ENCODE measurements around the gene TMEM248. TPM values are rescaled to one million over a fixed set of nuclear protein-coding genes. Genes with fewer than 3 reads are reported as not detected.
"Not testable (repeated sequence)": the region's sequence is repeated elsewhere in the genome, so short reads cannot be mapped to it uniquely, and the experiment has no call there.

Gene TMEM248
- total RNA-seq, 2 donors from 2014 or later = 61.9 to 111 TPM

DNA sequence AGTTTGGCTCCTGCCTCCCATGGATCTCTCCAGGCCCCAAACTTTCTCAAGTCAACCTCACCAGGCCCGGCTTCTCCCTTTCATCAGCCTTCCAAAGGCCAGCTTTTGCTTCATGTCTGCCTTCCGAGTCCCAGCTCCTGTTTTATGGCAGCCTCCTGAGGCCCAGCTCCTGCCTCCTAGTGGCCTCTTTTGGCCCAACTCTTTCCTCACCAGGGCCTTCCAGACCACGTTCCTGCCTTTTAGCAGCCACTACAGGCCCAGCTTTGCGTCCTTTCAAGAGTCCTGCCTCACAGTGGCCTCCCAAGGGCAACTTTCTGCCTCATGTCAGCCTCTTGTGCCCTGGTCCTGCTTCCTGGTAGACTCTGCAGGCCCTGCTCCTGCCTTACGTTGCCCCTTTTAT is 15.3 kb upstream of the TMEM248 start:
- H3K9me3 ChIP-seq = no peaks in the 10 kb centered on the region
- TF ChIP-seq, protein P1, sequence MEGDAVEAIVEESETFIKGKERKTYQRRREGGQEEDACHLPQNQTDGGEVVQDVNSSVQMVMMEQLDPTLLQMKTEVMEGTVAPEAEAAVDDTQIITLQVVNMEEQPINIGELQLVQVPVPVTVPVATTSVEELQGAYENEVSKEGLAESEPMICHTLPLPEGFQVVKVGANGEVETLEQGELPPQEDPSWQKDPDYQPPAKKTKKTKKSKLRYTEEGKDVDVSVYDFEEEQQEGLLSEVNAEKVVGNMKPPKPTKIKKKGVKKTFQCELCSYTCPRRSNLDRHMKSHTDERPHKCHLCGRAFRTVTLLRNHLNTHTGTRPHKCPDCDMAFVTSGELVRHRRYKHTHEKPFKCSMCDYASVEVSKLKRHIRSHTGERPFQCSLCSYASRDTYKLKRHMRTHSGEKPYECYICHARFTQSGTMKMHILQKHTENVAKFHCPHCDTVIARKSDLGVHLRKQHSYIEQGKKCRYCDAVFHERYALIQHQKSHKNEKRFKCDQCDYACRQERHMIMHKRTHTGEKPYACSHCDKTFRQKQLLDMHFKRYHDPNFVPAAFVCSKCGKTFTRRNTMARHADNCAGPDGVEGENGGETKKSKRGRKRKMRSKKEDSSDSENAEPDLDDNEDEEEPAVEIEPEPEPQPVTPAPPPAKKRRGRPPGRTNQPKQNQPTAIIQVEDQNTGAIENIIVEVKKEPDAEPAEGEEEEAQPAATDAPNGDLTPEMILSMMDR (IDR thresholded peaks at IDR 0.05) = no peak
- no peak for DNase-seq (ENCODE audit: low spot score)
- H3K4me1 ChIP-seq = no peaks in the 10 kb centered on the region
- no peak overlapping the region for H3K4me3 ChIP-seq
- no peaks in the 10 kb centered on the region for H3K27me3 ChIP-seq
- H3K27ac ChIP-seq = no peak overlapping the region
- H3K36me3 ChIP-seq = no peaks in the 10 kb centered on the region

DNA sequence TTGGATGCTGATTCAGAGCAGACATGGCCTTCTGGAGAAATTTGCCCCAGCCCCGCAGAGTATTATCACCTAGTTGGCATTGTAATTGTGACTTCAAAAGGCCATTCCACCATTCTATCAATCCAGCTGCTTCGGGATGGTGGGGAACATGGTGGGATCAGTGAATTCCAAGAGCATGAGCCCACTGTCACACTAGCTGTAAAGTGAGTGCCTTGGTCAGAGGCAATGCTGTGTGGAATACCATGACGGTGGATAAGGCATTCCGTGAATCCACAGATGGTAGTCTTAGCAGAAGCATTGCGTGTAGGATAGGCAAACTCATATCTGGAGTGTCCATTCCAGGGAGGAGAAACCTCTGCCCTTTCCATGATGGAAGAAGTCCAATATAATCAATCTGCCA is 13.3 kb upstream of the TMEM248 start:
- TF ChIP-seq, protein P1 (IDR thresholded peaks at IDR 0.05) = no peak
- Histone ChIP-seq H3K4me1 (no peaks in the 10 kb centered on the region), H3K27ac (no peak overlapping the region), H3K9me3 (no peaks in the 10 kb centered on the region), H3K36me3 (no peaks in the 10 kb centered on the region), H3K27me3 (no peaks in the 10 kb centered on the region), H3K4me3 (no peak overlapping the region)
- no peak for DNase-seq (ENCODE audit: low spot score)

DNA sequence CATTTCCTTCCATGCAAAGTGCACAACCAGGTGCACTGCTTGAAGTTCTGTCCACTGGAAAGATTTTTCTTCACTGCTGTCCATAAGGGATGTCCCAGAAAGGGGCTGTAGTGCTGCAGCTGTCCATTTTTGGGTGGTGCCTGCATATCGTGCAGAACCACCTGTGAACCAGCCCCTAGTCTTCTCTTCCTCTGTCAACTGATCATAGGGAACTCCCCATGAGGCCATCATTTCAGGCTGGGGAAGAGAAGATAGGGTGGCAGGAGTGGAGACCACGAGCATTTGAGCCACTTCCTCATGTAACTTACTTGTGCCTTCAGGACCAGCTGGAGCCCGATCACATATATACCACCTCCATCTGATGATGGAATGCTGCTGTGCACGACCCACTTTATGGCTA is 12.4 kb upstream of the TMEM248 start:
- DNase-seq (ENCODE audit: low spot score); H3K4me1 ChIP-seq; H3K27me3 ChIP-seq; H3K36me3 ChIP-seq; H3K4me3 ChIP-seq; H3K27ac ChIP-seq; H3K9me3 ChIP-seq: not testable (repeated sequence)

DNA sequence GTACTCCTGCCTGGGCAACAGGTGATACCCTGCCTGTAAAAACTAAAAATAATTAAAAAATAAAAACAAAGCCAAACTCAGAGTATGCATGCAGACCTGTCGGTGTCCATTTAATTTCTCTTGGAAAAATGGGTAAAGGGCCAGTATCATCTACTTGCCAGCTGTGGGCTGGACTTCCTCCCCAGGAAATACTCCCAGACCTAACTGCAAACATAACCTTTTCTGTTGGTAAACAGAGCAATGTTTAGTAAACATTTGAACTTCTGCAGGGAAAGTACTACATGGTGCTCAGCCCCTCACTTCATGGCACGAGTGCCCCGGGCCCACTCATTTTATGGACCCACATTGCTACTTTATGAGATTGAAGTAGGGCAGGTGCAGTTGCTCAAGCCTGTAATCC is 10.2 kb upstream of the TMEM248 start:
- no peaks in the 10 kb centered on the region for H3K27me3 ChIP-seq
- TF ChIP-seq, protein P1 (IDR thresholded peaks at IDR 0.05) = no peak
- no peak overlapping the region for H3K4me3 ChIP-seq
- H3K9me3 ChIP-seq = no peaks in the 10 kb centered on the region
- no peak for DNase-seq (ENCODE audit: low spot score)
- no peak overlapping the region for H3K27ac ChIP-seq
- no peaks in the 10 kb centered on the region for H3K4me1 ChIP-seq
- H3K36me3 ChIP-seq = no peaks in the 10 kb centered on the region

DNA sequence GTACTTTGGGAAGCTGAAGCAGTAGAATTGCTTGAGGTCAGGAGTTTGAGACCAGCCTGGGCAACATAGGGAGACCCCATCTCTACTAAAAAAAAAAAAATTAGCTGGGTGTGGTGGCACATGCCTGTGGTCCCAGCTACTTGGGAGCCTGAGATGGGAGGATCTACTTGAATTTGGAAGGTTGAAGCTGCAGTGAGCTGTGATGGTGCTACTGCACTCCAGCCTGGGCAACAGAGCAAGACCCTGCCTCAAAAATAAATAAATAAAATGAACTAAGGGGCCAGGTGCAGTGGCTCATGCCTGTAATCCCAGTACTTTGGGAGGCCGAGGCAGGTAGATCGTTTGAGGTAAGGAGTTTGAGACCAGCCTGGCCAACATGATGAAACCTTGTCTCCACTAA is 9.8 kb upstream of the TMEM248 start:
- H3K4me3 ChIP-seq; H3K4me1 ChIP-seq; H3K36me3 ChIP-seq; H3K9me3 ChIP-seq; H3K27ac ChIP-seq; H3K27me3 ChIP-seq; DNase-seq (ENCODE audit: low spot score): not testable (repeated sequence)

DNA sequence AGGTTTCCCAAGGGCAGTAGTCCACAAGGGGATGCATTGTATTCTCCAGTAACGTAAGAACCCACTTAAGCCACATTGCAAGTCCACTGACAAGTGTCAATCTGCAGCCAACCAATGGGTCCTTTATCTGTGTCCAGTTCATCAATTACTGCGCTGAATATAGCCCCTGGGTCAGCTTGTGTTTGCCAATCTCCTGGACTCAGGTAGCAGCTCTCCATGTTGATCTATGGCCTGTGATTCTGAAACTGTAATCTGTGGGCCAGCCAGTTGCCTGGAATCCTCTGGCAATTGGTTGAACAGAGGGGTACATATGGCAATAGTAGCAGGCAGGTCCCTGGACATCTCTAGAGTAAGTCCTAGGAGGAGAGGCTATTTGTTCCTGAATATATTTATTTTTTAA is 8.8 kb upstream of the TMEM248 start:
- H3K9me3 ChIP-seq = no peaks in the 10 kb centered on the region
- no peak for DNase-seq (ENCODE audit: low spot score)
- no peaks in the 10 kb centered on the region for H3K36me3 ChIP-seq
- H3K27me3 ChIP-seq = no peaks in the 10 kb centered on the region
- no peaks in the 10 kb centered on the region for H3K4me1 ChIP-seq
- no peak overlapping the region for H3K27ac ChIP-seq
- H3K4me3 ChIP-seq = no peak overlapping the region
- TF ChIP-seq, protein P1 (IDR thresholded peaks at IDR 0.05) = no peak

DNA sequence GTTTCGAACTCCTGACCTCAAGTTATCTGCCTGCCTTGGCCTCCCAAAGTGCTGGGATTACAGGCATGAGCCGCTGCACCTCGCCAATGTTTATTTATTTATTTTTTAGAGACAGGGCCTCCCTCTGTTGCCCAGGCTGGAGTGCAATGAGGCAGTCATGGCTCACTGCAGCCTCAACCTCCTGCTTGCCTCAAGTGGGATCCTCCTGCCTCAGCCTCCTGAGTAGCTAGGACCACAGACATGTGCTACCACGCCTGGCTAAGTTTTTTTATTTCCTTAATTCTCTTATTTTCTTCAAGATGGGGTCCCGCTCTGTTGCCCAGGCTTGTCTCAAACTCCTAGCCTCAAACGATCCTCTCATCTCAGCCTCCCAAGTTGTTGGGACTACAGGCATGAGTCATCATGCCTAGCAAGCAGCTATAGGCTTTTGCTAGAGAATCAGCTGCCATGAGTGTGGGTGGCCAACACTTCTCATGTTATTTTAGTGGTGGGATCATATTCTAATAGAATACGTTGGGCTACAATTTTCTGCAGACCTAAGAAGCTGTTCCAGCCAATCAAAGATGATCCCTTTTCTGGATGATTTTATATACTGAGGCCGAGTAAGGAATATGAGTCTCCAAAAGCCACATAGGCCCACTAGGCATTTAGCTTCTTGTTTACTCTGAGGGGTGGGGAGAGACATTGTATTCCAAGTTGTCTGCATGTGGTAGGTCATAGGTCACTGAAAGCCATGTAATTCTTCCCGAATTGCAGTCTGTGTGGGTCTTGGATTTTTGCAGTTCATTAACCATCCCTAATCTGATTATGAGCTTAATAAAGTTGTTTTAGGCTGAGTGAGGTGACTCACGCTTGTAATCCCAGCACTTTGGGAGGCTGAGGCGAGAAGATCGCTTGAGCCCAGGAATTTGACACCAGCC is 7.6 kb upstream of the TMEM248 start:
- DNase-seq (ENCODE audit: low spot score) = no peak
- TF ChIP-seq, protein P1 (IDR thresholded peaks at IDR 0.05) = no peak
- no peak overlapping the region for H3K4me3 ChIP-seq
- no peaks in the 10 kb centered on the region for H3K9me3 ChIP-seq
- H3K27ac ChIP-seq = no peak overlapping the region
- H3K36me3 ChIP-seq = no peaks in the 10 kb centered on the region
- H3K27me3 ChIP-seq = no peaks in the 10 kb centered on the region
- no peaks in the 10 kb centered on the region for H3K4me1 ChIP-seq

DNA sequence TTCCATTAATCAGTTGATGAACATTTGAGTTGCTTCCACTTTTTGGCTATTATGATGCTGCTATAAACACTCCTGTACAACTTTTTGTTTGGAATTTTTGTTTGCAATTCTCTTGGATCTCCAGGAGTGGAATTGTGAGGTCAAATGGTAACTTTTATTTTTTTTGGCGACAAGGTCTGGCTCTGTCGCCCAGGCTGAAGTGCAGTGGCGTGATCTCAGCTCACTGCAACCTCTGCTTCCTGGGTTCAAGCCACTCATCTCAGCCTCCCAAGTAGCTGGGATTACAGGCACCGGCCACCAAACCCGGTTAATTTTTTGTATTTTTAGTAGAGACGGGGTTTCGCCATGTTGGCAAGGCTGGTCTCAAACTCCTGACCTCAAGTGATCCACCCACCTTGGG is 3.1 kb upstream of the TMEM248 start:
- not testable (repeated sequence) for H3K27ac ChIP-seq; H3K36me3 ChIP-seq; H3K4me3 ChIP-seq; H3K9me3 ChIP-seq; DNase-seq (ENCODE audit: low spot score); H3K27me3 ChIP-seq
- peaks cover 0 to 18% of the 10 kb centered on the region in 2 donors for H3K4me1 ChIP-seq

Data from right atrium auricular region (tissue), 2 donors.